GM18507 (cell line): Measurements from ENCODE around the gene GMEB2.
"Not testable (repeated sequence)": the region's sequence is repeated elsewhere in the genome, so short reads cannot be mapped to it uniquely, and the experiment has no call there.

ENCODE experiments used
- DNase-seq: peaks from one replicate; pipeline ENCODE4 v3.0.0; 2011; ENCODE audit warnings: low read depth; ENCODE audit not compliant: insufficient read length; ENCODE audit errors: extremely low spot score
- FAIRE-seq: peaks from 2 replicates; lab custom pipeline; 2011; peaks lifted over from hg19 to GRCh38; lab: Jason Lieb, UNC

The GMEB2 gene

DNA sequence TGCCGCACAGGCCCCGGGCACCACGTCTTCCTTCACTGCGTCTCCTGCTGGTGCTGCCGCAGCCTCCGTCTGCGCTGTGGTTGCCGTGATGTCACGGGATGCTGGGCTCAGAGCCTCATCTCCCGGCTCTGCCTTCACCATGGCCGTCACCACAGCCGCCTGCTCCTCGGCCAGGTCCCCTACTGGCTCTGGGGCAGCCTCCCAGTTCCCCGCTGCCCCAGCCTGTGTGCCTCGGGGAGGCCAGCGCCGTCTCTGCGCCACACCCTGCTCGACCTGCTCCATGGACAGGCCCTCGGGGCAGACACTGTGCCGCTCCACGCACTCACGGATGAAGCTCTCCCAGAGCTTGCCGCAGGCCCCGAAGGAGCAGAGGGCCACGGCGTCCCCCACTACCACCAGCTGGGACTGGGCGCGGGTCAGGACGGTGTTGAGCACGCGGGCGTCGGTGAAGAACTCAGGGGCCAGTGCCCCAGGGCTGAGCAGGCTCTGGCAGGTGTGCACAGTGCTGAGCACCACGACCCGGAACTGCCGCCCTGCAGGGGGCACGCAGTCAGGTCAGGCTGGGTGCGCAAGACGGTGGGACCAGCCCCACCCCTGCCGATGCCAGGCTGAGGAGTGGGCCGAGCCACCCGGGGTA, 61.1 kb downstream of the GMEB2 start:
- FAIRE-seq (no peak), DNase-seq (no peak)

DNA sequence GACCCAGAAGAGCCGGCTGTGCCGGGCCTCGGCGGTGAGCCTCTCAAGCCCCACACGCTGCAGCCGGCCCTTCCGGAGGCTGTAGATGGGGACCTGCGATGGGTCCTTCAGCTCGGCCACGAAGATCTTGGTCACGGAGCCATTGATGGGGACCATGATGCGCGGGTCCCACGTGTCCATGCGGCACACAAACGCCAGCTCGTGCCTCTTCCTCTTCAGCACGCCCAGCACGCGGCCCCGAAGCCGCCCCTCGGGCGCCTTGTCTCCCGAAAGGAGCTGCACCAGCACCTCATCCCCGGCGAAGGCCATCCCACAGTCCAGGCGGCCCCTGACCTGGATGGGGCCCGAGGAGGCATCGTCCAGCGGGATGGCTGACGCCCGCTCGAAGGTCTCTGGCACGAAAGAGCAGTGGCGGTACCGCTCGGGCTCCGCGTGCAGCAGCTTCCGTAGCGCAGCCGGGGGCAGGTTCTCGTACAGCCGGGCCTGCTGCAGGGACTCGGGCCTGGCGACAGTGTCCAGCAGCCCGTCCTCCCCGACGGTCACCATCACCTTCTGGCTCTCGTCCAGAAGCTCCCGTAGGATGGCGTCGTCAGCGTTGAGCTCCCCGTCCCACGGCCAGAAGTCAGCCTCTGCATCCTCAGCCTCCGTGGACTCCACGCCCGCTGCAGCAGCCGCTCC, 61.7 kb downstream of the GMEB2 start:
- DNase-seq: no peak
- no peak for FAIRE-seq

DNA sequence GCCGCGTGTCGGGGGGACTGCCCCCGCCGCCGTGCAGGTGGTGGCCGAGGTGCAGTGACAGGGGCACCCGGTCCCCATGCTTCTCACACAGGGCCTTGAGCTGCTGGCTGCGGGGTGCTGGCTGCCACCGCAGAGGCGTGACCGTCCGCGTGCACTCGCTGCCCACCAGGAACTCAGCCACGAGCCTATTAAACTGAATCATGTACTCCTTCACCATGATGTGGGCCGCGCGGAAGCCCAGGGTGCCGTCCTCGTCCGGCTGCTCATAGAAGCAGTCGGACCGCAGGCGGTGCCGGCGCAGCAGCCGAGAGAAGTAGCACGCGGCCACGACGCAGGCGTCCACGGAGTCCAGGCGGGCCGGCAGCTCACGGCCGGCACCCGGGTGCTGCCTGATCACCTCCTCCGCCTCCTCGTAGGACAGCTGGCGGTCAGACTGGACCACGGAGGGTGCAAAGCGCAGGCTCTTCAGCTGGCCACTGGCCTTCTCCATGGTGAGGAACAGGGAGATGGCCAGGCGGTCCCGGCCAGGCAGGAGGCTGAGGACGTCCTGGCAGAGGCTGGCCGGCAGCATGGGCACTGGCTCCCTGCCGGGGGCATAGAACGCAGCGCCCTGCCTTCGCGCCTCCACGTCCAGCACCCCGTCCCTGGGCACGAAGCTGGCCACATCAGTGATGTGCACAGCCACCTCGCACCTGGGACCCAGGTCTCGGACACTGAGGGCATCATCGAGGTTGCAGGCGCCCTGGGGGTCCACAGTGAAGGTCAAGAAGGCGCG, 62.7 kb downstream of the GMEB2 start:
- FAIRE-seq: no peak
- DNase-seq: no peak

DNA sequence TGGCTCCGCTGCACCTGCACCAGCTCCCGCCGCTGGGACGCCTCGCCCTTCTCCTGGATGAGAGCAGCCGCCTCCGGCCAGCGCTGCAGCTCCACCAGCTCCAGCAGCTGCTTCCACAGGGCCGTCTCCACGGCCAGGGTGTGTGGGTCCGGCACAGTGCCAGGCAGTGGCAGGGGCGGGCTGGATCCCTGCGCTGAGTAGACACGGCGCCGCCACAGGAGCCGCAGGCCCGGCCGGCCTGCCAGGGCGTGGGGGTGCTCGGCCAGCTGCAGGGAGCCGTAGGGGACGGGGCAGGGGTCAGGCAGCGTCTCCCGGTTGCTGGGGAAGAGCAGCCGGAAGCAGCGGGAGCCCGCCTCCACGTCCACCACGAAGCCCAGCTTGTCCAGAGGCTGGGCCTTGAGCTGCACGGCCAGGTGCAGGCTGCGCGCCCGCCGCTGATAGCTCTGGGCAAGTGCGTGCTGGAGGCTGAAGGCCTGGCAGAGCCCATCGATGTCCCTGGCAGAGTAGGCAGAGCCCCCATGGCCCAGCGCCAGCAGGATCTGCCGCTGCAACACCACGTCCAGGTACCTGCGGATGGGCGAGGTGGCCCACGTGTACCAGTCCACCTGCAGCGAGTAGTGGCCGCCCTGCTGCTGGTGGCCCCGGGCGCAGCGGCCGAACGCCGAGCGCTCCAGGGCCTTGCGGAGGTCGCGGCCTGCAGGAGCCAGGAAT, 63.5 kb downstream of the GMEB2 start:
- no peak for FAIRE-seq

DNA sequence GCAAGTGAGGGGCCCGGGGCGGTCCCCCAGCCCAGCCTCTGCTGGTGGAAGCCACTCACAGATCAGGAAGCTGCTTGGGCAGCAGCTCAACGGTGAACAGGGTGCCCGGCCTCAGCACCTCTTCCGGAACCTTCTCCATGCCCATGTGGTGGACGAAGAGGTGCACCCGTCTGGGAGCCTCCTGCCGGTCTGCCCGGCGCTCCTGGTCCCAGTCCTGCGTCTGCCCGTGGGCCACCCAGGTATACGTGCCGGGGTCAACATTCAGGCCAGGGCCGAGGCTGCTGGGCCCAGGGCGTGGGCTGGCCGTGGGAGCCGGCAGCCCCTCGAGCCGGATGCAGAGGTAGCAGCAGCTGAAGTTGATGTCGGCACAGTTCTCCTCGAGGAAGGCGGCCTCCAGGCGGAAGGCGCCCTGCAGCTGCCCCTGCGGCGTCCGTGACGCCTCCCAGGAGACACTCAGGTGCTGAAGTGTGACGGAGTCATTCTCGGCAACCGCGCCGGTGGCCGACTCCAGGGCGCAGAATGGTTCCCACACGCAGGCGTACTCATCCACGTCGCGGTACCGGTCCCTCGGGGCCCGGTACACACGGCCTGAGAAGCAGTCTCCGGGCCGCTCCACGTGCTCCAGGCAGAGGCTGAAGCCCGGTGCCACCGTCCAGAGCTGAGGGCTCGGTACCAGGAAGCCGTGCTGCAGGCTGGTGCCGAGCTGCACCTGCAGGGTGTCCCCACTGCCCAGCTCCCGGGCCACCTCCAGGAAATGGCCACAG, 64.3 kb downstream of the GMEB2 start:
- FAIRE-seq (peak; percentile 84), DNase-seq (peak; percentile 54)

More for the DNA sequence above, 63.5 kb downstream of the GMEB2 start:
- DNase-seq: no peak

DNA sequence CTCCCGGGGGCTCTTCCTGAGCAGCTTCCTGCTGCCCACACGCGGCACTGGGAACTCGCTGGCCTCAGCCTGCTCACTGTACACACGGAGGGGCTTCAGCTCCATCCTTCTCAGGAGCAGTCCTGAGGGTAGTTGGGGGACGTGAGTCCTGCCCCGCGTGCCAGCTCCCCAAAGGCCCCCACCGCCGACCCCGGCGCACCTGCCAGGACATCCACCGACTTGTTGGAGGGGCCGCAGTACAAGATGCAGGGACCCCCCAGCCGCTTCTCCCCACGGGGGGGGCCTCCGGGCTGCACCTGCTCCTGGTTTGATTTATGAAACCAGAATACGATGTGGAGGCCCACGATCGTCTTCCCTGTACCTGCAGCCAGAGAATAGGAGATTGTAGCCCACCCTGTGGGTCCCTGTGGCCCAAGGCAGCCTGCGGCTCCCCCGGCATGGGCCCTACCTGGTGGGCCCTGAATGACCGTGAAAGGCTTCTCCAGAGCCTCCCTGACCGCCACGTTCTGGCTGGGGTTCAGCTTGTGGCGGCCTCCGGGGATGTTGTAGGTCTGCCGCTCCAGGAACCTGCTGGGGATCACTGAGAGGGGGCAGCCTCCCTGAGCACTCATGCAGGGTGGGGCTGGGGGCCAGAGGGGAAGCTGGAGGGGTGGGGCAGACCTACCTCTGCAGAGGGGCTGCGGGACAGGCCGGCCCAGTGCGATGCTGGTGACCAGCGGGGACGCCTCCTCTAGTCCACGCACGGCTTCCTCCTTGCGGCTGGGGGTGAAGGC, 65.1 kb downstream of the GMEB2 start:
- DNase-seq: no peak
- no peak for FAIRE-seq

DNA sequence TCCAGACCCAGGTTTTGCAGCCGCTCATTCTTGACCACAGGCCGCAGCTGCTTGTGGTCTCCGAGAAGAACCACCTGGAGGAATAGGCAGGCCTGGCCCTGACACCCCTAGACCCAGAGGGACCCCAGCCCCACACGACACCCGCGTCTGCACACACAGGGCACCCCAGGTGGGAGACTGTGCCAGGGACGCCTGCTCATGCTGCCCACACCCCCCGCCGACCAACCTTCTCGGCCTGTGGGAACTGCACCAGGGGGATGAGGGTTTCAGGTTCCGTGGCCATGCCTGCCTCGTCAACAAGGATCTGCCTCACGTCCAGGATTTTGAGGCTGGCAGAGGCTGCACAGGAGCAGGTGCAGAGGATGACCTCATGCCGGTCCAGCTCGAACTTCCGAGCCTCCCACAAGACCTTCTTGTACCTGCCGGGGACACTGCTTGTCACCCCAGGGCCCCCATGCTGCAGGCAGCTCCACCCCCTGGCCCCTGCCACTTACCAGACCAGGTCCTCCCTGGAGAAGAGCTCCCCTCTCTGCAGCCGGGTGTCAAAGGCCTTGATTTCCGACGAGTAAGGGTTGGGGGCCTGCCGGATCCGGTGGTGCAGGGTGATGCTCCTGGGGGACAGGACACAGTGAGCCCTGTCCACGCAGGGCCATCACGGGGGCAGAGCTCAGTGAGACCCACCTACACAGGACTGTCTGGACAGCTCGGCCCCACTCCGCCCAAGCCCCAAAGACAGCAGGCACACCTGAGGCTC, 65.9 kb downstream of the GMEB2 start:
- FAIRE-seq (no peak), DNase-seq (no peak)

DNA sequence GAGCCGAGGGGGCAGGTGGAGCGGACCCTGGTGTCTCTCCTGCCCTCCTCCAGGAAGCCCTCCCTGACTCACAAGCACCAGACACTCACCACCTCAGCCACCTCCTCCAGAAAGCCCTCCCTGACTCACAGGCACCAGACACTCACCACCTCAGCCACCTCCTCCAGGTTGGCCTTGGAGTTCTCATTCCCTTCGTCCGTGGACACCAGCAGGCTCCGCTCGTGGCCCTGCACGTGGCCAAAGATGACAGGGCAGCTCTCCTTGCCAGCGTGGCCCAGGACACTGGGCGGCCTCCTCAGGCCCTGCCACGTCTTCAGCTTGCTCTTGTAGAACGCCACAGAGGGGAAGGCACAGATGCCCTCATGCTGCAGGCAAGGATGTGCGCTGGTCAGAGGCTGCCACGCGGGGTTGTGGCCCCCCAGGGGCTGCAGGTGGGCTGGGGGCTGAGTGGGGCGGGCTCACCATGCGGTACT, 66.5 kb downstream of the GMEB2 start:
- no peak for FAIRE-seq

DNA sequence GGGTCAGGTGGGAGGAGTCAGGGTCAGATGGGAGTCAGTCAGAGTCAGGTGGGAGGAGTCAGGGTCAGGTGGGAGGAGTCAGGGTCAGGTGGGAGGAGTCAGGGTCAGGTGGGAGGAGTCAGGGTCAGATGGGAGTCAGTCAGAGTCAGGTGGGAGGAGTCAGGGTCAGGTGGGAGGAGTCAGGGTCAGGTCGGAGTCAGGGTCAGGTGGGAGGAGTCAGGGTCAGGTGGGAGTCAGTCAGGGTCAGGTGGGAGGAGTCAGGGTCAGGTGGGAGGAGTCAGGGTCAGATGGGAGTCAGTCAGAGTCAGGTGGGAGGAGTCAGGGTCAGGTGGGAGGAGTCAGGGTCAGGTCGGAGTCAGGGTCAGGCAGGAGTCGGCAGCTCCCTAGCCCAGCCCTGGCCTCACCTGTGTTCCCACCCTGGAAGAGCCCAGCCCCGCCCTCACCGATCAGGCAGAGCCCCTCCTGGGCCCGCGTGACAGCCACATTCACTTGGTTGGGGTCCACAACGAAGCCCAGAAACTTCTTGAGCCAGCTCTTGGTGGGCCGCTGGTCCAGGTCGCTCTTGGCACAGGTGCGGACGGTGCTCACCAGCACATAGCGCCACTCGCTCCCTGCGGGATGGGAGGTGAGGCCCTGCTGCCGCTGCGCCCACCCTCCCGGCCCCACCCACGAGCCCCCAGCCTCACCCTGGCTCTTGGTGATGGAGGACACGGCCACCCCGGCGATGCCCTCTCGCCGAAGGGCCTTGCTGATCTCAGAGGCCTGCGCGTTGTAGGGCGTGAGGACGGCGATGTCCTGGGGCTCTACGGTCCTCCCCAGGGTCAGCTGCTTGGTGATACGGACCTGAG, 67.2 kb downstream of the GMEB2 start:
- not testable (repeated sequence) for FAIRE-seq, DNase-seq

More for the DNA sequence above, 66.5 kb downstream of the GMEB2 start:
- DNase-seq: no peak

DNA sequence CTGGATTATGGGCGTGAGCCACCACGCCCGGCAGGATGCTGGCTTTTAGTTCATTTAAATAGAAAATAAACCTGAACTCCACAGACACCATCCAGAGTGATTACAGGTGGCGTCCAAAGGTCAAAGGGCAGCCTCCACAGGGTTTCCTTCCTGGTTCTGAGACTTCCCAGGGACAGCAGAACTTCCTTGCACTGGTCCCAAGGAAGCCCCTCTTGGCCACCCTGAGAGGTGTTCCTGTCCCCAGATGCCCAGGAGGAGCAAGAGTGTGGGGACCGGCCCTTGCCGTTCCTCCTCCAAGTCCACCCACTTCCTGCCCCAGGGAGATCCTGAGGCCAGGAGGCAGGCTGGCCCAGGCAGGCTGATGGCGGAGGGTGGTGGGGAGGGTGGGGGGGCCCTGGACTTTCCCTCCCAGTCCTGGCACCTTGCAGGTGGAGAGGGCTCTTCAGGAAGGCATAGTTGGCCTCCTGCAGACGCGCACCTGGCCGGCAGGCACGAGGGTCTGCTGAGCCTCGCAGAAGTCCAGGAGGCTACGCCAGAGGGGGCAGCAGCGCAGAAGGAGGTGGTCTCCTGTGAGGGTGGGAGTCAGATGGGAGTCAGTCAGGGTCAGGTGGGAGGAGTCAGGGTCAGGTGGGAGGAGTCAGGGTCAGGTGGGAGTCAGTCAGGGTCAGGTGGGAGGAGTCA, 68.0 kb downstream of the GMEB2 start:
- no peak for DNase-seq
- FAIRE-seq: no peak

DNA sequence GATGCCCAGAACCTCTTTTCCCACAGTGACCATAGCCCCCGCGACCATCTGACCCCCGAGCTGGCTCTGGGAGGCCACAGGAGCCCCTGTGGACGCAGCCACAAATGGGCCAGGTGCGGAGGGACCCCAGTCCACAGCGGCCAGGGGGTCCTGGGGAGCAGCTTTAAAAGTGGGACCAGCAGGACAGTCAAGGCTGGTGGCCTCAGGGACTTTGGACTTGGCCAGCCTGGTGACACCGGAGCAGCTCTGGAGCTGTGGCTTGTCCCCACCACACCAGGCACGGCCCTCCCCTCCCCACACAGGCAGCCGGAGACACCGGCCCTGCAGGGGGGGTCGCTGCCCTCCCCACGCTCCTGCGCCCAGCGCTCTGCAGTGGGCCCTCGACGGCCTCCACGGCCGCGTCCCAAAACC, 69.4 kb downstream of the GMEB2 start:
- no peak for DNase-seq
- no peak for FAIRE-seq

DNA sequence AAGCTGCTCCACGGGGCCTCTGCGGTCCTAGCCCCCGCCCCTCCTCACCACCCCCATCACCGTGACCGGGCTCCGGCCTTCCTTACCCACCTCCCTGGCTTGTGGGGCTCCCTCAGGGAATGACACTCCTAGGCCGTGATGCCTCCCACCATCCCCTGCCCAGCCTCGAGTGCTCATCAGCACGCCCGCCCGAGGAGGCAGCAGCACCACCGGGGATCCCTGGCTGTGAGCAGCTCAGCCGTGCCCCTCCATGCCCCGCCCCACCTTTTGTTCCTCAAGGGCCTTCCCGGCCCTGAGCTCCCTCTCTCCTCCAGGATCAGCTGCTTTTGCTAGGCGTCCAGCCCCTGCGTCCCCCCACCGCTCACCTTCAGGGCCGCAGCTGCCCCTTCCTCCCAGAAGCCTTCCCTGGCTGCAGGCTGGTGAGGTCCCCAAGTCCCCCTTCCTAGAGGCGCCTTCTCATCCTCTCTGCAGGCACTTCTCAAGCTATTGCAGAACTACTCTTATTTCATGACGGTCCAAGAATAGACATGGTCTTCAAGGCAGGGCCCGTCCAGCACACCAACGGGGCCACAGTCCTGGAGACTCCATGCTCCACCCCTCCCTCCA, 69.9 kb downstream of the GMEB2 start:
- FAIRE-seq: no peak

DNA sequence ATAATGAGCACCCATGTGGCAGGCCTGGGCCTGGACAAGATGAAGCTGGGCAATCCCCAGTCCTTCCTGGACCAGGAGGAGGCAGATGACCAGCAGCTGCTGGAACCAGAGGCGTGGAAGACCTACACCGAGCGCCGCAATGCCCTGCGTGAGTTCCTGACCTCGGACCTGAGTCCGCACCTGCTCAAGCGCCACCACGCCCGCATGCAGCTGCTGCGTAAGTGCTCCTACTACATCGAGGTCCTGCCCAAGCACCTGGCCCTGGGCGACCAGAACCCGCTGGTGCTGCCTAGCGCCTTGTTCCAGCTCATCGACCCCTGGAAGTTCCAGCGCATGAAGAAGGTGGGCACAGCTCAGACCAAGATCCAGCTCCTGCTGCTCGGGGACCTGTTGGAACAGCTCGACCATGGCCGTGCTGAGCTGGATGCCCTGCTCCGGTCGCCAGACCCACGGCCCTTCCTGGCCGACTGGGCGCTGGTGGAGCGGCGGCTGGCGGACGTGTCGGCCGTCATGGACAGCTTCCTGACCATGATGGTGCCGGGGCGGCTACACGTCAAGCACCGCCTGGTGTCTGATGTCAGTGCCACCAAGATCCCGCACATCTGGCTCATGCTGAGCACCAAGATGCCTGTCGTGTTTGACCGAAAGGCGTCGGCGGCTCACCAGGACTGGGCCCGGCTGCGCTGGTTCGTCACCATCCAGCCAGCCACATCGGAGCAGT, 71.1 kb downstream of the GMEB2 start:
- DNase-seq: no peak
- FAIRE-seq: no peak

More for the DNA sequence above, 69.9 kb downstream of the GMEB2 start:
- DNase-seq: no peak

DNA sequence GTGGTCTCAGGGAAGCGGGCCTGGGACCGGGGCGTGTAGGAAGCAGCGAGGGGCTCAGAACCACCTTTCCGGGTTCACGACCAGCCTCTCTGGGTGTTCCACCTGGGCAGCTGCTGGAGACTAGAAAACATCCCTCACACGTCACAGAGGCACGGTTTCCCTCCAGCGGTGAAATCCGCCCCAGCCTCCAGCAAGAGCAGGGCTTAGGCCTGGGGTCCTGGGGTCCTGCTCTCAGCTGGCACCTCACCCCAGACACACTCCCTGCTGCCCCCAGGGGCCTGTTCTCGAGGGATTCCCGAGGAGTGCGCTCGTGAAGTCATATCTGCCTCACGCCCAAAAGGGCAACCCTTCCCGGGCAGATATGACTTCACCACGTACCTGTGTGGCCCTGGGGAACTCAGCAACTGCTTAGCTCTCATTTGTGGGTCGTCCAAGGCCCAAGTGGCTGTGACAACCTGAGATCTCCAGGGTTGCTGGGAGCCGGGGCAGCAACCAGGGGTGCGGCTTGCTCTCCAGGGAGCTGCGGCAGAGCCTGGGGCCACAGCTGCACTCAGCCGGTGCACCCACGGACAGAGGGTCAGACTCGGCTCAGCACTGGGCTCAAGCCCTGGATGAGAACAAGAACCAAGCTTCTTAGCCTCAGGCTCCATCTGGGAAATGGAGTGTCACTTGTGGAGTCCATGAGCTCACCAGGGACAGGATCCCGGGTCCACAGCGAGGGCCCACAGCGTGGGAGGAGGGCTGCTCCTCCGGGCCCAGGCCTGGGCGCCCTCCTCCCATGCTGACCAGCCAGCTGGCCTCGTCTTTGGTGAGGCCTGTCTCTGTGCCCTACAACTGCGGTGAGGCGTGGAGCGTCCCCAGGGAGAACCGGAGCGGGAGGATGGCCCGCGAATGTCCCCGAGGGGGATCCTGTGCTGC, 72.3 kb downstream of the GMEB2 start:
- DNase-seq (no peak), FAIRE-seq (peak; percentile 73)
